Activated CD8-positive, alpha-beta memory T cell treated with anti-CD3 and anti-CD28 coated beads for 48 hours (primary cell): Measurements from ENCODE around the gene RPL27A.

Experiments used
- DNase-seq, 3 experiments: peaks; one replicate each; pipeline ENCODE4 v3.0.0-alpha.2; 2020; ENCODE audit warnings: low read depth in 2 of 3, low spot score in 2 of 3

The RPL27A gene

DNA sequence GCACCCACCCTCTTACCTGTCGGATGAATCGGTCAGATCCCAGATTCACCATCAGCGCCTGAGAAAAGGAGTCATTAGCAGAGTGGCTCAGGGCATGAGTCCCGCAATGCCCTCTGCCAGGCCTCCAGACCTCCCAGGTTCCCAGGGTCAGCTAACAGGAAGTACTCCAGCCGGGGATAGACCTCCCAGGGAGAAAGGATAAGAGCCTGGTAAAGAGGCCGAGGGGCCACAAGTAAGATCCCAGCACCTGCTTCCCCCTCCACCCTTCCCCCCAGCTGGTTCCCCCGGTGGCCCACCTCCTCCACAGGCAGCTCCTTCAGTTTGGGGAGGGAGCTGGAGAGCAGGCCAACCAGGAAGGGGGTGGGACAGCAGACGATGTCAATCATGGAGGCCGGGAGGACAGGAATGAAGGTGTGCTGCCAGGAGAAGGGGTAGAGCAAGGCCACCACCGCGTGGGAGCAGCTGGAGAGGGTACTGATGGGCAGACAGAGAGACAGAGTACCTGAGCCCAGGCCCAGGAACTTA, 16.4 kb downstream of the RPL27A start:
- no peak for DNase-seq

GRCh38 chr11:8699903-8700302, 17.3 kb downstream of the RPL27A start:
- DNase-seq: no peak

GRCh38 chr11:8701891-8702597, 19.5 kb downstream of the RPL27A start:
- no peak for DNase-seq

- DNase-seq: no peak
Measured at GRCh38 chr11:8702598-8702915, 20.0 kb downstream of the RPL27A start.

GRCh38 chr11:8704136-8704535, 21.5 kb downstream of the RPL27A start:
- DNase-seq: no peak

GRCh38 chr11:8705146-8705545, 22.6 kb downstream of the RPL27A start:
- no peak for DNase-seq

DNA sequence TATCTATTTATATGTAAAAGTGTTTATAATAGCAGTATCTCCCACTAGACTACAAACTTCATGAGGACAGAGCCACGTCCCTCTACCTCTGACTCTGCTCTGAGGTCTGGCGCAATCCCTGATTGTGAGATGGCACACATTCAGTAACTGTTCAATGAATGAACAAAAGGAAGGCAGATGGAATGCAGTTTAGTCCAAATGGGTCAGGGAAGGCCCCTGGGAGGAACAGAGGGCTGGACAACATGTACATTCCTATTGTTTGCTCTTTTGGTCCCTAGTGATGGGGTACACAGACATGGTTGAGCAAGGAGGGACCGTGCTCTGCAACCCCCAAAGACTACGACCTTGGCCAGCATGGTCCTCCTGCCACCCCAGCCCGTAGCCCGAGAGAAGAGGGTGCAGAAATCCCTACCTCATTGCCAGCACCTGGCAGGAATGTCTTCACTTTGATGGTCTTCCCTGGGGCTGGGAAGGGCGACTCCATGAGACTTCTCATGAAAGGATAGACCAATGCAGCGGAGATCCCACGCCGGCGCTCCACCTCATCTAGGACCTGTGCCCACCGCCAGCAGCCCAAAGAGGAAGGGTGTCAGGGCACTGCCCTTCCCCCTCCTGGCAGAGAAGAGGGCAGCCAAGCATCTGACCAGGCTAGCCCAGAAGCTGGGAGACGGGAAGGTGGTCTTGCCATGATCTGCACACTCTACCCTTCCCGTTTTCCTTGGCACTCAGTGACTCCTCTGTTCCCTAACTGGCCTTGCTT, 24.3 kb downstream of the RPL27A start:
- DNase-seq: no peak

GRCh38 chr11:8707541-8708191, 25.1 kb downstream of the RPL27A start:
- DNase-seq: no peak

- DNase-seq: no peak
Measured at GRCh38 chr11:8709002-8709672, 26.5 kb downstream of the RPL27A start.

- no peak for DNase-seq
Measured at GRCh38 chr11:8709777-8710176, 27.2 kb downstream of the RPL27A start.

DNA sequence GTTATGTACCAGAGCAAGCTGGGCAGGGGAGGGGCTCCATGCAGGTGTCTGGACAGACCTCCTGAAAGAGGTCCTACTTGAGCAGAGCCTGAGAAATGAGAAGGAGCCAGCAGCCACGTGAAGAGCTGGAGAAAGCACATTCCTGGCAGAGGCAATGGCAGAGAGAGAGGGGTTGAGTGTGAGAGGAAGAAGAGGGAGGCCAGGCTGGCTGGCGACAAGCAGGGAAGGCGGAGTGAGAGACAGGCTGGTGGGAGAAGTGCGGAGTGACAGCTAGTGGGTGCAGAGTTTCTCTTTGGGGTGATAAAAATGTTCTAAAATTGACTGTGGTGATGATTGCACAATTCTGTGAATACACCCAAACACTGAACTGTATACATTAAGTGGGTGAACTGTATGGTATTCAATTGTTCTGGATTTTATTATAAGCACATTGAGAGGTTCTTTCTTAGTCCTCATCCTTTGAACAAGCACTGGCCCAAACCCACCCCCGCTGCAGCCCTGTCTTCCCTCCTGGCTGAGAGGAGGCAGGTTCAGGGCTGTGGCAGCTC, 29.4 kb downstream of the RPL27A start:
- DNase-seq: no peak

GRCh38 chr11:8712506-8712905, 29.9 kb downstream of the RPL27A start:
- no peak for DNase-seq

- DNase-seq: no peak
Measured at GRCh38 chr11:8713760-8714454, 31.3 kb downstream of the RPL27A start.

DNA sequence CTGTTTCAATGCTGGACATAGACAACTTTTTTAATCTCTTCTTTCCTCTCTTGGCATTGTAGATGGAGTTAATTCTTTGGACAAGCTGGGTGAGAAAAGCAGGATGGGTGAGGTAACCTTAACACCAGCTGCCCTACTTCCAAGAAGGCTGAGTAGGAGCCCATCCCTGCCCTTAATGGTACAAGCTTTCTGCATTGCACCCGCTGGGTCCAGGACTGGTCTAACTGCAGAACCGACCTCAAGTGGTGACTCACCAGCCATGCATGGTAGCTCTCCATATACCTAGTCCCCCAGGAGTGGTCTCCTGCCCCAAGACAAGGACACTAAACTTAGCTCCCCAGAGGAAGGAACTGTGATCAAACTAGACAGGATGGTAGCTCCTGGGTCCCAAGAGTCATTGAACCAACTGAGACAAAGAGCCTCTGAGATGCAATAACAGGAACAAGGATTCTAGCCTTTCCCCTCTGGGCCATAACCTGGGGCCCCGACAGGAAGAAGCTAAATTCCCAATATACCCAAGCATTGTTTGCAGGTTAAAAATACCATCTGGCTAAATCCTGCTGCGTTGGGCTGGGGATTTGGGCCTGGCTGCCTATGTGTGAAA, 32.1 kb downstream of the RPL27A start:
- DNase-seq: no peak

DNA sequence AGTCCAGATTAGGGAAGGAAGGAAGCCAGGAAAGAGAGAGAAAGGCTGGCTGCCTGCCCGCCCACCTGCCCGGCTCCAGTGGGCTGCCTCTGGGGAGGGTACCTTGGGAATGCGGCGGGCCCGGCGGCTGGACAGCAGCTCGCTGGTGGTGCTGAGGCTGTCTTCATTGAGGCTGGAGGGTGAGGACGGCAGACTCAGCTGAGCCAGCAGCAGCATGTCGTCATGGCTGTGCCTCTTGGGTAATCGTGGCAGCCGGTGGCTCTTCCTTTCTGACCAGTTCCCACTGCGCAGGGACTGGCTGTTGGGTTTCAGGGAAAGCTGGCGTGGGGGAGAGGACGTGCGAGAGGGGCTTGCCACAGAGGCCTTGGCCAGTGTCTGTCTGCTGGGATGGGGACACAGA, 32.9 kb downstream of the RPL27A start:
- DNase-seq: no peak

- DNase-seq: no peak
Measured at GRCh38 chr11:8717544-8717875, 34.9 kb downstream of the RPL27A start.

- no peak for DNase-seq
Measured at GRCh38 chr11:8717876-8718753, 35.5 kb downstream of the RPL27A start.

DNA sequence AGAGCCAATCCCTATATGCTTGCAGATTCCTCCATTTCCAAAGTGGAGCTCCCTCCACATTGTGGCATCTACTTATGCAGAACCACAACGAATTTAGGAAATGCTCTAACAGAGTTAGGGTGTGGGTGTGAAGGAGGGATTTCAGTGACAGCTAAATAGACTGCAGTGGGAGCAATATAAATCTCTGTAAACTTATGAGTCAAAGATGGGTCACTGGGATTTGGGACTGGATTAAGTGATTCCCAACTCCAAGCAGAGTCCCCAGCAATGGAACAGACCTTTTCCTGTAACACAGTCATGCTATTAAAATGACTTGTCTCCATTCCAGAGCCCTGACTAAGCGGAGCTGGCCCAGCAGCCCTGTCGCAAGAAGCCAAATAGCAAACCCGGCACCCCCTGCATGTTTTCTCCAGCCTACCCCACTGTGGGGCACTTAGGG, 36.6 kb downstream of the RPL27A start:
- DNase-seq: no peak

GRCh38 chr11:8719721-8720120, 37.1 kb downstream of the RPL27A start:
- no peak for DNase-seq
